ENCODE measurements around the gene CNOT1. TPM values are rescaled to one million over a fixed set of nuclear protein-coding genes. Genes with fewer than 3 reads are reported as not detected.

The CNOT1 gene
- 256 and 257 TPM in 2 replicates for total RNA-seq

DNA sequence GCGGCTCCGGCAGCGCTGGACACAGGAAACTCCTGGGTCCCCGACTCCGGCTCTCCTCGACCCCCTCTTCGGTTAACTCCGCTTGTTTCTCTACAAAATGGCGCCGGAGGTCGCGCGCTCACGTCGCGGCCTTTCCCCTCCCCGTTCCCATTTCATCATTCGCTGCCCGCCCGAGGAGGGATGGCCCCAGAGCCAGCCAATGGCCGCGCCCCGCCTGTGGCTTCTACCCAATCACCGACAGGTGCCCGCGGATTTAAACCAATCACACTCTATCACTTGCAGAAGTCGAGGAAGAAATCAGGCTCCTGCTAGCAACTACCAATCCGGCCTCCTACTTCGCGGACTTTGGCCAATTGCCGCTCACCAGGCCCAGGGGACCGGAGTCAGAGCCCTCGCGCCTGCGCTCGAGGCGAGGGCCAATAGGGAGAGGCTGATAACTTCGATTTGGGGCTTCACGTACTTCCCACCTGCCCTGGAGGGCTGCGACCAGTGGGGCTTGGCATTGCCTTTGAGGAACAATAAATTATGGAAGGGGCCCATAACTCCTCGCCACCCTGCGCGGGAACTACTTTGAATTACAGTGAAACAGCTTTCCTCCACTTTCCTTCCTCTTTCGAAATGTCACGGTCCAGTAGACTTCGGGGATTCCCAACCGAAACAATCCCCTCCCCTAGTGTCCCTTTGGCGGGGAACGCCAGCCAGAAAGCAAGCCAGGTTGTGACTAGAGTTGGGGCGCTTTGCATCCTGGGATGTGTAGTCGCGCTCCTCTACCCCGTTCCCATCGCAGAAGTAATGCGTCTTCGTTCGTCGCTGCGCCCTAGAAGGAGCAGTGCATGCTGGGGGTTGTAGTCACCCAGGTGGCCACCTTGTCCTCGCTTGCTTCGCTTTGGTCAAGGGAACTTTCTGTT is at the start of gene CNOT1:
CNOT1 (minus strand) TSS at position 94 of the 908 bp plus-strand sequence. CDS start 30,489 bp downstream, outside the sequence.
- intact Hi-C loops (cut with micrococcal nuclease), result loop anchor here (1.0 to 5.0 kb wide), 11 partner anchors 43 to 828 kb away; partner anchors contain the start of genes CFAP20, GINS3, GOT2 and KIFC3

DNA sequence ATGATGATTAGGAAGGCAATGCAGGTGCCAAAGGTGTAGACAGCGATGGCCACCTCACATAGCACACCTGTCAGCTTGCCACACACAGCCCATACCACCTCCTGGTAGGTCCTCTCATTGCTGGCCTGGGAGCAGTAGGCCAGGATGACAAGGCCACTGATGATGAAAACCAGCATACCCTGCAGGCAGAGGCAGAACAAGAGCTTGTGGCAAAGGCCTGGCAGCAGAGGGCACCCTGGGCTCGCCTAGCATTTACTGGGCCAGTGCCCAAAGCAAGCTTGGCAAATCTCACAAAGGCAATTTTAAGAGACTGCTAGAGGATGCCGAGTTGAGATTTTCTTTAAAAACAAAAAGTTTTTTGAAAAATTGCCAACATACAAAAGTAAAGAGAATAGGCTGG is 49.1 kb upstream of the CNOT1 start:
- intact Hi-C loops (cut with micrococcal nuclease), result loop anchor here (1.0 kb wide), 1 partner anchor 78 kb away; no protein-coding TSS in a partner anchor

DNA sequence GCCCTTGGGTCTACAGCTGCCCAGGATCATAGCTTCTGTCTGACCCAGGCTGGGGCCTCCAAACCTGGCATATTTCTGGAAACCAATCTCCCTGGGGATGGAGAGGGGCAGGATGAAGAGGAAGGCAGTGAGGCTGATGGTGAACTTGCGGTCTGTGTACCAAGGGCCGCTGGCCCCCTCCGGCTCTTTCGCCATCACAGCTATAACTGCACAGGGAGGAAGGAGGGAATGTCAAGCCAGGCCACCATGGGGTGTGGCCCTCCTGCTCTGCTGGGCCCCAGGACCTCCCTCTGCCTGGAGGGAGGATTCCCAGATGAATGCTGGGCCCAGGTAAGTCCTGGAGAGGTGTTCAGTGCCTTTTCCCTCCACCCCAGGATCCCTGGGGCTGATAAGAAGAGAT is 48.6 kb upstream of the CNOT1 start:
- intact Hi-C loops (cut with micrococcal nuclease), result loop anchor here (1.0 kb wide), 1 partner anchor 78 kb away; no protein-coding TSS in a partner anchor

DNA sequence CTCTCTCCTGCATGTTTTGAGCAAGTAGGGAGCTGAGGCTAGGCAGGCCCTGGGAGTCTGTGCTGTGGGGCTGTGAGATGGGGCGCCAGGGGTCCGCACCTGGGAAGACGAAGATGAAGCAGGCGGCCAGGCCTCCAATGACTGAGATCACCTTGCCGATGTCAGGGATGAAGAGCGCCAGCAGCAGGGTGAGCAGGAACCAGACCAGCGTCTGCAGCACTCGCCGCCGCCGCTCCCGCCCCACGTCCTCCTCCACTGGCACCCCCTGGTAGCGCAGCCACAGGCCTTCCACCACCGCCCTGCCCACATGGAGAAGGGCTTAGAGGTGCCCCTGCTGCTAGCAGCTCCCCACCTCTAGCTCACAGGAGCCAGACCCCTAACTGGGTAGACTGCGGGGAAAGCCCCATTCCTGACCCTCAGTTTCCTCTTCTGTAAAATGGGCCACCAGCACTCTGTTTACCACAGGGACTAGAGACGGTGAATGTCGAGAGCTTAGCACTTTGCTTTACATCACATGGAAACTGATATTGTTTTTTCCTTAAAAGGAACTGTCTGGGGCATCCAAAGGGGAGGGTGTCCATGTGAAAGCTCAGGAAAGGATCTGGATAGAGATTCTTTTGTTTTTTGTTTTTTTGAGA is 41.4 kb upstream of the CNOT1 start:
- intact Hi-C loops (cut with micrococcal nuclease), result no loop called here

DNA sequence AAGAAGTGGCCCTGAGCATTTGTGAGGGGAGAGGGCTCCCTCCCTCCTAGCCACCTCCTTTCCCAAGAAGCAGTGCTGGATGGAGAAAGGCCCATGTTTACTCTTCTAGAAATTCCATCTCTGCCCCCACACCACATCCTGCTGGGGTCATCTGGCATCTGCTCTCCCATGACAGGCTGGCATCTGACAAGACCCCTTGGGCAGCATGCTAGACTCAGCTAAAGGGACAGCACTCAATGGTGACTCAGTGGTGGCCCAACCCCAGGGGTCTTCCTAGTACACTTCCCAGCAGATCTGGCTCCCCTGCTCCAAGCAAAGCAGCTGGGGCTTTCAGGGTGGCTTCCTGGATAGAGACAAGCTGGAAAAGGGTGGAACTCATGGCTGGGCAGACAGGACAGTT is 40.6 kb upstream of the CNOT1 start:
- intact Hi-C loops (cut with micrococcal nuclease), result no loop called here

DNA sequence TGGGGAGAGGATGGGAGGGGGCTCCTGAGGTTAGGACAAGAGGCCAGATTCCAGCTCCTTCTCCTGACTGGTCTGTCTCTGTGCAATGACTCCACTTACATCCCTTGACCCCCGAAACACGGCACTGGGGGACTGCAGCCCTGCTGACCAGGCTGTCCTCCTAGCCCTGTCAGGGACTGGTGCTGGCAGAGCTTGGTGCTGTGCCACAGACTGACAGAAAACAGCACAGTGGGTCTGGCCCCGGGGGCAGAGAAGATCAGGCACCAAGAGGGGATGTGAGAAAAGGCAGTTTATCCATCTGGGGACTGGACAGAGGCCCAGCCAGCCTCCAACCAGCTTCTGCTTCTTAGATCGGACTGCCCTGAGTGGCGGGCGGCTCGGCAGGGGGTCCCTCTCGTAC is 35.6 kb upstream of the CNOT1 start:
- intact Hi-C loops (cut with micrococcal nuclease), result no loop called here

DNA sequence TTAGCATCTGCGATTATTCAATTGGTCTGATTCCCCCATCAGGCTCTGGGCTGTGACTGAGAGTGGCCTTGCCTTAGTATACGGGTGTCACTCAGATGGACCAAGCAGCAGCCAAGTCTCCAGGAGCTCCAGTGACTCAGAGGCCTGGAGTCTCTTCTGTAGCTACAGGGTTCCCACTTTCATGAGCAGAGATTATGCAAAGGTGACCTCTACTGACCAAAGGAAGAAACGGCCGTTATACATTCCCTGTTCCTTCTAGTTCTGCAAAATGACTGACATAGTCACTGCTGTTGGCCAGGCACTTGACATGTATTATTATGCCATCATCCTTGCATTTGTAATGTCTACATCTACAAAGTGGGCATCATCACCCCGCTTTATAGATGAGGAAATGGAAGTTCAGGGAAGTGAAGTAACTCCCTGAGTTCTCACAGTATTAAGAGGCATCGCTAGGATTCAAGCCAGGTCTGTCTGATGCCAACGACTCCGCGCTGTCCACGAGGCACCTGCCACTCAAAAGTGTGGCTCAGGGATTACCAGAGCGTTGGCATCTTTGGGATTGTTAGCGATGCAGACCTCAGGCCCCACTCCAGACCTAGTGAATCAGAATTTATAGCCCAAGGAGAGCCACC is 31.7 kb upstream of the CNOT1 start:
- intact Hi-C loops (cut with micrococcal nuclease), result loop anchor here (1.0 to 2.0 kb wide), 3 partner anchors 95 to 325 kb away; no protein-coding TSS in a partner anchor

DNA sequence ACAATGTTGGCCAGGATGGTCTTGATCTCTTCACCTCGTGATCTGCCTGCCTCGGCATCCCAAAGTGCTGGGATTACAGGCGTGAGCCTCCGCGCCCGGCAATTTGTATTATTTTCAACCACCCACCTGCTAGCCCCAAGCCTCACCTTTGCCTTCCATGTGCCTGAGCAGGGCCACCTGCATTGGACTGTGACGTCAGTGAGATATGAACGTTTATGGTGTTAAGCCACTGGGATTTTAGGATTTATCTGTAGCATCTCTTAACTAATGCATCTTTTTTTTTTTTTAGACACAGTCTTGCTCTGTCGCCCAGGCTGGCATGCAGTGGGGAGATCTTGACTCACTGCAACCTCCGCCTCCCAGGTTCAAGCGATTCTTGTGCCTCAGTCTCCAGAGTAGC is 30.3 kb upstream of the CNOT1 start:
- intact Hi-C loops (cut with micrococcal nuclease), result loop anchor here (2.0 kb wide), 1 partner anchor 97 kb away; no protein-coding TSS in a partner anchor

DNA sequence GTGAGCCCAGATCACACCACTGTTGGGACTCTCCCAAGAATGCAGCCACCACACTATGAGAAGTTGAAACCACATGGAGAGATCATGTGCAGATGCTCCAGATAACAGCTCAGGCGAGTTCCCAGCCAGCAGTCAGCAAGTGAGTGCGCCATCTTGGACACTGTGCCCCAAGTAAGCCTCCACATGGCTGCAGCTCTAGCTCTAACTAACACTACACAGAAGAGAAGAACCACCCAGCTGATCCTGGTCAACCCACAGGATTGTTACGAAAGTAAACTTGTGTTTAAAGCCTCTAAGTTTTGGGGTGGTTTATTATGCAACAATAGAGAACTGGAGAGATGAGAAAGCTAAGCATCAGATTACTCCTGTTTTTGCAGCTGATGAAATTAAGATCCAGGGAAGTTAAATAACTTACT is 29.2 kb upstream of the CNOT1 start:
- intact Hi-C loops (cut with micrococcal nuclease), result no loop called here

DNA sequence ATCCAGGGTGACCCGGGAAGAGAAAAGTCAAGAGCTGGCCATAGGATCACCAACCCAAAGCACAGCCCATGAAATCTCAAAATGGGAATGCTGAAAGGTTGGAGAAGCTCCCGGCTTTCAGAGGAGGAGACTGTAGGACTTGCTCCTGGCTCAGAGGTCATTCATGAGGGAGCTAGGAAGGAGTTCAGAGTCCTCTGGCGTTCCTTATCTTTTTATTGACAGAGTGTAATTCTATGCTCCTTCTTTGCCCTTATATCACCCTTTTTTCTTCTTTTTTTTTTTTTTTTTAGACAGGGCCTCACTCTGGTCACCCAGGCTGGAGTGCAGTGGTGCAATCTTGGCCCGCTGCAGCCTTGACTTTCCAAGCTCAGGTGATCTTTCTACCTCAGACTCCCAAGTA is 27.3 kb upstream of the CNOT1 start:
- intact Hi-C loops (cut with micrococcal nuclease), result no loop called here

DNA sequence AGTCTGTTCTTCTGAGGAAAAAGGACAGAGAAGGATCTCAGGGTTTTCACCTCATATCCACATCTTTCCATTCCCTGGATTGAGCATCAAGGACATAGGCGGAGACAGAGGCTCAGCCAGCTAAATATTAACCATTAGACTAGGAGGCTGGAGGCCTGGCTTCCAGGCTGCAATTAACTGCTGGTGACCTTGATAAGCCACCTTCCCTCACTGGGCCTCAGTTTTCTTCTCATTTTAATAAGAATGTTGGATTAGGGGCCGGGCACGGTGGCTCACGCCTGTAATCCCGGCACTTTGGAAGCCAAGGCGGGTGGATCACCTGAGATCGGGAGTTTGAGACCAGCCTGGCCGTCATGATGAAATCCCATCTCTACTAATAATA is 25.6 kb upstream of the CNOT1 start:
- intact Hi-C loops (cut with micrococcal nuclease), result no loop called here

DNA sequence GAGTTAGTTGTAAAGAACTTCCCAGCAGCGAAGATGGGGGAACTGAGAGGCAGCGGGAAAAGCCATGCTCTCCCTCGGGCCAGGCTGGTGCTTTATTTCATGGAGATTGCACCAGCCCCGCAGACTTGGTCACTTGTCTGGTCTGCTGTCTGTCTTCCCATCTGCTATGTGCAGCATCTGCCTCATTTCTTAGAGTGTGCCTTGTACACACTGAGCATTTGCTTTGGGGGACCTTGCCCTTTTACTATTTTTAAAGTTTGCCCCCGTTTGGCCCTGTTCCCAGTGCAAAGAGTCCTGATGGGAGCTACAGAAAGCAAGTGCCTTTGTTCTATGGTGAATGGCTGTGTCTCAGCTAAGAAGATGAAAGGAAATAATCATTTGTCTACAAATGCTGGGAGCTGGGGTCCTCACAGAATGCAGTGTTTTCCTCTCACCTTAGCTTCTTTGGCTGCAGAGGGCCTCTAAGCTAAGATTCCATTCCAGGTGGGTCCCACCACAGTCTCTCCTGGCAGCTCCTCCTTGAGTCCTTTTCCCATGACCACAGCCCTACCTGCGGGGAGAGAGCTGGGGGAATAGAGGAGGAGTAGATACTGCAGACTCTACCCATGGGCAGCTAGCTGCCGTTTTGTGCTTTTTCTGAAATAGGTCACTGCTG is 25.1 kb upstream of the CNOT1 start:
- intact Hi-C loops (cut with micrococcal nuclease), result no loop called here

DNA sequence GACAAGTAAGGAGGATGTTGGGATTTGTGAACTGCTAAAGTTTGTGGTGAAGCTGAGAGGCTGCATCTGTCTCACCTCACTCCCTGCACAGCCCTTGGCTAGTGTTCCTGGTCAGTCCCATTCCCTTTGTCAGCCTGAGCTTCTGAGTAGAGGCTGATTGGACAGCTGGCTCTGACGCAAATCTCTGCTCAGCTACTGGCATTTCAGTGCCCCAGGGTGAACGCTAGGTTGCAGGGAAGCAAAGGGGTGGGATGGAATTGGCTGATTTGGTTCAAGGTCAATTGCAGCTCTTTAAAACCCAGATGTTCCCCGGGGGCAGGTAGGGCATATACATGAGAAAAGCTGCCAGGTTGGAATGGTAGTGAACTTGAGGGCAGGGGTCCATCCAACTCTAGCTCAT is 23.1 kb upstream of the CNOT1 start:
- intact Hi-C loops (cut with micrococcal nuclease), result no loop called here

DNA sequence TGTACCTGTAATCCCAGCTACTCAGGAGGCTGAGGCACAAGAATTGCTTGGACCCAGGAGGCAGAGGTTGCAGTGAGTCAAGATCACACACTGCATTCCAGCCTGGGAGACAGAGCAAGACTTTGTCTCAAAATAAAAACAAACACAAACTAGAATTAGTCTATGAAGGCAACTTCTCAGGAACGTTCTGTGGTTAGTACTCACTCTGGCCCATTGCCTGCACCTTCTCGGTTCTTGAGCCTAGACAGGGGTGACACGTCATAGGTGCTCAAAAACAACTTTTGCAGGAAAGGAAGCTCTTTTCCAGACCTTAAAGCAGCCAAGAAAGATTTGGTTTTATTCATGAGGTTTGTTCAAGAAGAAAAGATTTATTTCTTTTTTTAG is 22.3 kb upstream of the CNOT1 start:
- intact Hi-C loops (cut with micrococcal nuclease), result no loop called here

DNA sequence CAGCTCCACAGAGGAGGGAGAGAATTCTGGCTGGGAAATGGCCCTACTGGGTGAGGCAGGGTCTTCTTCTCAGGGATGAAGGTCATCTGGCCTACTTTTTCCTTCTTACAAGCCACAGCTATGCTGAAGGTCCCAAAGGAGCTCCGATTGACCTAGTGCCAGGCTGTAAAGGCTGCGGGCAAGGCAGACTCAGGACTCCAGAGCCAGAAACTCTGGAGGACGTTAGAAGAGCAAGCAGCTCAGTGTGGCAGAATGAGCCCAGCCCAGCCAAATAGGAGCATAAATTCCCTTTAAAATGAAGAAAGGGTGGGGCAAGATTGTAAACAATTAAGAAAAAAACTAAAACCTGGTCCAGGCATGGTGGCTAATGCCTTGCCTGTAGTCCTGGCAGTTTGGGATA is 20.1 kb upstream of the CNOT1 start:
- intact Hi-C loops (cut with micrococcal nuclease), result no loop called here

DNA sequence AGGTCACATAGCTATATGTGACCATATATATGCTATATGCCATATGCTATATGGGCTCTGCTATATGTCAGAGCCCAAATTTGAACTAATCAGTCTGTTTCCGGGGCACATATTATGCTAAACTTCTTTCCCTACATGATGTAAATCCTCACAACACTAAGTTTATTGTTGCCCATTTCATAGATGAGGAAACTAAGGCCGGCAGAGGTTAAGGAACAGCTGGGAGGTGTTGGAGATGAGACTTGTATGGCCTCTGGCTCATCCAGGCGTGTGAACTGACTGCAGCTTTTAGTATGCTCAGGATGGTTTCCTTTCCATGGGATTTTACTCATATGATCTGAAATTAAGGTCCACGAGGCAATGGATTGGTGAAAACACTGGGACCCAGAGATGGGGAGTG is 17.5 kb upstream of the CNOT1 start:
- intact Hi-C loops (cut with micrococcal nuclease), result no loop called here

DNA sequence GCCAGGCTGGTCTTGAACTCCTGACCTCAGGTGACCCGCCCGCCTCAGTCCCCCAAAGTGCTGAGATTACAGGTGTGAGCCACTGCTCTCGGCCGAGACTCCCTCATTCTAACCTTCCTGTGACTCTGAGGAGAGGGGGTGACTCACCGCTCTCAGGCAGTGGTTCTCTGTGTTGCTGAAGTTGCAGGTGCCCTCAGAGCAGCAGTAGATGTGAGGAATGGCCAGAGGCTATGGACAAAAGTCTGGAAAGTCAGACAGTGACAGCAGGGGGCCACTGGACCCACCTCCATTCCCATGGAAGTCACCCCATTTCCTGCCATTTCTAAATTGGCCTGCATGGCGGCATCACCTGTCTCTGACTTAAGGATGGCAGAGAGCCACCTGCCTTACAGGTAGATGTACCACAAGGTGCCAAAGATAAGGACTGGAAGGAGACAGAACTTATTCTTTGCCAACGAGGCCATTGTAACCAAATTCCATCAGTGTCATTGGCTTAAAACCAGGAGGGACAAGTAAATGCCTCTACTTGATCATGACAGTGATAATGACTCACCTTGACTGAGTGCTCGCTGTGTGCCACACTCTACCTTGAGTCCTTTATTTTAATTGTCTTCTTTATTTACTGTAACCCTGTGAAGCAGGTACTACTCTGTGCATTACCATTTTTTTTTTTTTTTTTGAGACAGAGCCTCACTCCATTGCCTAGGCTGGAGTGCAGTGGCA is 15.3 kb upstream of the CNOT1 start:
- intact Hi-C loops (cut with micrococcal nuclease), result no loop called here

DNA sequence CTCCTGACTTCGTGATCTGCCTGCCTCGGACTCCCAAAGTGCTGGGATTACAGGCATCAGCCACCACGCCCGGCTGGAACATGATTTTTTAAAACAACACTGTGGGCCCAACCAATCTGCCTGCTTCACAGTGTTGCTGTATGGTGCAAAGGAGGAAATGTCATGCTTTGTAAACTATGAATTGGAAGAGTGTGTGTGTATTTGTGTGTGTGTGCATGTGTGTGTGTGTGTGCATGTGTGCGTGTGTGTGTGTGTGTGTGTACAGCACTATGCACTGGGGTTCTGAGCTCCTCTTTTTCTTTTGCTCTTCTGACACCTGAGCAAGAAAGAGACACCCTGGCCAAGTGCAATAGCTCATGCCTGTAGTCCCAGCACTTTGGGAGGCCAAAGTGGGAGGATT is 14.5 kb upstream of the CNOT1 start:
- intact Hi-C loops (cut with micrococcal nuclease), result no loop called here

DNA sequence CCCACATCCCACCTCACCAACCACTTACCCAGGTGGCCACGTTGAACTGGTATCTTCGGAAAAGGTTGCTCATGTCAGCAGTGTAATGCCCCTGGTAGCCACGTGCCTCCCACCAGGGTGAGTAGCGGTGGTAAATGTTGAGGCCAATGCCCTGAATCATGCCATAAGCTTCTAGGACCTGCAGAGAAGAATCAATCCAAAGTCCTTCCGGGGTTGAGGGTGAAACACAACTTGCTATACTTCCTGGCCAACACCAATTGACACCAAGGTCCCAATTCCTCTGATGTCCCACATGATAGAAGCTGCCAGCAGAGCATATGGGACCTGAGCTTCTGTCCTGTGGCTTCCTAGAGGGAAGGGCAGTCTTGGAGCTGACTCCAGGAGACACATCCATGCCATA is 11.3 kb upstream of the CNOT1 start:
- intact Hi-C loops (cut with micrococcal nuclease), result no loop called here

DNA sequence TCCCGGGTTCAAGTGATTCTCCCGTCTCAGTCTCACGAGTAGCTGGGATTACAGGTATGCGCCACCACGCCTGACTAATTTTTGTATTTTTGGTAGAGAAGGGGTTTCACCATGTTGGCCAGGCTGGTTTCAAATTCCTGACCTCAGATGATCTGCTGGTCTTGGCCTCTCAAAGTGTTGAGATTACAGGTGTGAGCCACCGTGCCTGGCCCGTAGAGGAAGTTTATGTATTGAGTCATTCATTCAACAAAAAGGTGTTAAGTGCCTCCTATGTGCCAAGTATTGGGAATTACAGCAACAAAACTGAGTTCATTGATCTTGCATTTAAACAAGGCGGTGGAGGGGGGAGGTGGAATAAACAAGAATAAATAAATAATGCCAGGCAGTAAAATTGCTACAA is 10.2 kb upstream of the CNOT1 start:
- intact Hi-C loops (cut with micrococcal nuclease), result no loop called here

DNA sequence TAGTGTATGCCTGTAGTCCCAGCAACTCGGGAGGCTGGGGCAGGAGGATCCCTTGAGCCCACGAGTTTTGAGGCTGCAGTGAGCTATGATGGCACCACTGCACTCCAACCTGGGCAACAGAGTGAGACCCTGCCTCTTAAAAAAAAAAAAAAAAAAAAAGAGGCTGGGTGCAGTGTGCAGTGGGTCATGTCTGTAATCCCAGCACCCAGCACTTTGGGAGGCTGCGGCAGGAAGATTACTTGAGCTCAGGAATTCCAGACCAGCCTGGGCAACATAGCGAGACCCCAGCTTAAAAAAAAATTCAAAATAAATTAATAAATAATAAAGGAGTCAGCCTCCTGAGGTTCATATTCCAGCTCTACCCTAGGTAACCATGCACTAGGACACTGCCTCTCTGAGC is 9.6 kb upstream of the CNOT1 start:
- intact Hi-C loops (cut with micrococcal nuclease), result no loop called here

All from T-helper 1 cell treated with Interleukin-12 subunit alpha and Interleukin-12 subunit beta and Interleukin-4 antibody, amounts not matched to agents 30 ng/mL and 1 ng/mL, for 36 hours (primary cell).